ENCODE measurements around the gene SMS. TPM values are rescaled to one million over a fixed set of nuclear protein-coding genes. Genes with fewer than 3 reads are reported as not detected.

The SMS gene
- total and polyA plus RNA-seq, 2 experiments from 2014 or later, result 185 to 274 TPM

- TF ChIP-seq ZNF462 (CRISPR knock-in tag; IDR thresholded peaks at IDR 0.05), result no peak
- TF ChIP-seq, protein P1, sequence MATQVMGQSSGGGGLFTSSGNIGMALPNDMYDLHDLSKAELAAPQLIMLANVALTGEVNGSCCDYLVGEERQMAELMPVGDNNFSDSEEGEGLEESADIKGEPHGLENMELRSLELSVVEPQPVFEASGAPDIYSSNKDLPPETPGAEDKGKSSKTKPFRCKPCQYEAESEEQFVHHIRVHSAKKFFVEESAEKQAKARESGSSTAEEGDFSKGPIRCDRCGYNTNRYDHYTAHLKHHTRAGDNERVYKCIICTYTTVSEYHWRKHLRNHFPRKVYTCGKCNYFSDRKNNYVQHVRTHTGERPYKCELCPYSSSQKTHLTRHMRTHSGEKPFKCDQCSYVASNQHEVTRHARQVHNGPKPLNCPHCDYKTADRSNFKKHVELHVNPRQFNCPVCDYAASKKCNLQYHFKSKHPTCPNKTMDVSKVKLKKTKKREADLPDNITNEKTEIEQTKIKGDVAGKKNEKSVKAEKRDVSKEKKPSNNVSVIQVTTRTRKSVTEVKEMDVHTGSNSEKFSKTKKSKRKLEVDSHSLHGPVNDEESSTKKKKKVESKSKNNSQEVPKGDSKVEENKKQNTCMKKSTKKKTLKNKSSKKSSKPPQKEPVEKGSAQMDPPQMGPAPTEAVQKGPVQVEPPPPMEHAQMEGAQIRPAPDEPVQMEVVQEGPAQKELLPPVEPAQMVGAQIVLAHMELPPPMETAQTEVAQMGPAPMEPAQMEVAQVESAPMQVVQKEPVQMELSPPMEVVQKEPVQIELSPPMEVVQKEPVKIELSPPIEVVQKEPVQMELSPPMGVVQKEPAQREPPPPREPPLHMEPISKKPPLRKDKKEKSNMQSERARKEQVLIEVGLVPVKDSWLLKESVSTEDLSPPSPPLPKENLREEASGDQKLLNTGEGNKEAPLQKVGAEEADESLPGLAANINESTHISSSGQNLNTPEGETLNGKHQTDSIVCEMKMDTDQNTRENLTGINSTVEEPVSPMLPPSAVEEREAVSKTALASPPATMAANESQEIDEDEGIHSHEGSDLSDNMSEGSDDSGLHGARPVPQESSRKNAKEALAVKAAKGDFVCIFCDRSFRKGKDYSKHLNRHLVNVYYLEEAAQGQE (IDR thresholded peaks at IDR 0.05; ENCODE audit: unreplicated experiment), result no peak
Observed at GRCh38 chrX:21912220-21912619, 28.3 kb upstream of the SMS start (continued).

DNA sequence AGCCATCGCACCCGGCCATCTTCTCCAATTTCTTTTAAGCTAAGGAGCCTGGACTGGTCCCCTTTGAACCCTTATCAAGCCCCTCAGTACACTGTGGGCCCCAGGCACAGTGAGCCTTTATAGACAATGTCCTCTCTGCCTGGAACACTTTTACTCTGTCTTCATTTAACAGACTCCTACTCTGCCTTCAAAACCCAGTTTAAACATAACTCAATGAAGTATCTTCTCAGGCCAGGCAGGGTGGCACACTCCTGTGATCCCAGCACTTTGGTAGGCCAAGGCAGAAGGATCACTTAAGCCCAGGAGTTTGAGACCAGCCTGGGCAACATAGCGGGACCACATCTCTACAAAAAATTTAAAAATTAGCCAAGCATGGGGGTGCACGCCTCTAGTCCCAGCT lies 27.5 kb upstream of the SMS start:
- Mint-ChIP-seq H3K4me3 (no peak overlapping the region), H3K9me3 (no peaks in the 10 kb centered on the region; the same call in 2 of the 3 replicates), H3K36me3 (ENCODE audit: low read depth) (no peaks in the 10 kb centered on the region), H3K27me3 (ENCODE audit: insufficient read depth, low read depth, poor library complexity) (no peaks in the 10 kb centered on the region), H3K4me1 (no peaks in the 10 kb centered on the region), H3K27ac (no peak overlapping the region)
- H3K36me3 ChIP-seq (ENCODE audit: insufficient read depth), result no peaks in the 10 kb centered on the region
- H3K4me1 ChIP-seq (ENCODE audit: insufficient read depth), result no peaks in the 10 kb centered on the region
- H4K20me1 ChIP-seq (replicated peaks; ENCODE audit: insufficient read depth), result no peaks in the 10 kb centered on the region
- H3K9me2 ChIP-seq (ENCODE audit: insufficient read depth), result no peaks in the 10 kb centered on the region
- no peaks in the 10 kb centered on the region for H3K27me3 ChIP-seq (ENCODE audit: insufficient read depth)
- no peaks in the 10 kb centered on the region for H3K79me2 ChIP-seq (replicated peaks; ENCODE audit: insufficient read depth)
- DNase-seq (ENCODE audit: low spot score) (no peak), ATAC-seq (no peak)
- H2AFZ ChIP-seq, result no peak overlapping the region
- H3K4me2 ChIP-seq, result no peak overlapping the region
- no peak overlapping the region for H3K4me3 ChIP-seq
- TF ChIP-seq EZH2phosphoT487 (IDR thresholded peaks at IDR 0.05; ENCODE audit: unreplicated experiment), result no peak
- no peak overlapping the region for H3K27ac ChIP-seq (ENCODE audit: low read depth)
- H3F3A ChIP-seq (replicated peaks; ENCODE audit: low read depth), result no peaks in the 10 kb centered on the region
